HEK293 (cell line): ENCODE data around the gene DAGLA.

Experiments
- CTCF ChIA-PET: fragments of 350-600 bp; formaldehyde crosslinking; extraction: SDS; loops from one replicate; lab custom pipeline; 2021; ENCODE audit warnings: antibody characterized with exemption; lab: Yijun Ruan, JAX
- POLR2A ChIA-PET: fragments of 300-600 bp; formaldehyde crosslinking; extraction: SDS; loops from one replicate; lab custom pipeline; 2020; ENCODE audit warnings: antibody characterized with exemption, inconsistent platforms; lab: Yijun Ruan, JAX
- H3K27ac ChIP-seq: fragments of 200-500 bp; sonication (Bioruptor generic); 2 replicates; pipeline ENCODE4 v1.5.1; 2014; ENCODE audit warnings: low read depth, low read length, control low read depth, inconsistent platforms; ENCODE audit errors: extremely low read depth
- H3K36me3 ChIP-seq, 2 experiments: fragments of 200-500 bp in 1 of 2; sonication (Bioruptor generic) in 1 of 2; 1 replicate in 1 of 2; 2 replicates in 1 of 2; pipeline ENCODE4 v1.5.1; 2014 to 2017; ENCODE audit warnings: inconsistent platforms in 2 of 2, low read length in 2 of 2; ENCODE audit not compliant: control insufficient read depth in 2 of 2, insufficient read depth in 1 of 2
- H3K4me1 ChIP-seq: fragments of 200-500 bp; sonication (Bioruptor generic); 2 replicates; pipeline ENCODE4 v1.5.1; 2014; ENCODE audit warnings: mild to moderate bottlenecking, low read length, inconsistent platforms; ENCODE audit not compliant: control insufficient read depth, insufficient read depth
- H3K4me3 ChIP-seq: 2 replicates; pipeline ENCODE4 v1.5.1; 2011; ENCODE audit warnings: low read depth, mild to moderate bottlenecking, control low read depth, low read length, moderate library complexity
- H3K9me3 ChIP-seq: fragments of 200-500 bp; sonication (Bioruptor generic); 2 replicates; pipeline ENCODE4 v1.5.1; 2014; ENCODE audit warnings: low read depth, low read length, inconsistent platforms; ENCODE audit not compliant: control insufficient read depth, insufficient read depth
- BCL11A ChIP-seq: fragments of 450-650 bp; formaldehyde crosslinking; IDR thresholded peaks from 2 replicates; pipeline ENCODE4 v1.5.1; 2016; ENCODE audit warnings: low read depth, missing biosample characterization, missing genetic modification characterization
- EGR2 ChIP-seq: fragments of 450-650 bp; formaldehyde crosslinking; IDR thresholded peaks from 2 replicates; pipeline ENCODE4 v1.5.1; 2016; ENCODE audit warnings: low read depth, missing biosample characterization, missing genetic modification characterization
- GFI1B ChIP-seq: fragments of 450-650 bp; formaldehyde crosslinking; IDR thresholded peaks from 2 replicates; pipeline ENCODE4 v1.5.1; 2016; ENCODE audit warnings: missing biosample characterization, missing genetic modification characterization
- GLI2 ChIP-seq: fragments of 450-650 bp; formaldehyde crosslinking; IDR thresholded peaks from 2 replicates; pipeline ENCODE4; 2017; ENCODE audit warnings: missing biosample characterization, missing genetic modification characterization, low read depth, borderline replicate concordance
- GLIS1 ChIP-seq: fragments of 450-650 bp; formaldehyde crosslinking; IDR thresholded peaks from 2 replicates; pipeline ENCODE4 v1.5.1; 2016; ENCODE audit warnings: missing biosample characterization, missing genetic modification characterization
- GLIS2 ChIP-seq: fragments of 450-650 bp; formaldehyde crosslinking; IDR thresholded peaks from 2 replicates; pipeline ENCODE4 v1.5.1; 2016; ENCODE audit warnings: missing biosample characterization, missing genetic modification characterization
- HOXD13 ChIP-seq: sonication (generic); formaldehyde crosslinking; IDR thresholded peaks from 2 replicates; pipeline ENCODE4 v1.8.0; 2022; ENCODE audit warnings: missing genetic modification reagents, borderline replicate concordance
- MEIS1 ChIP-seq: sonication (generic); formaldehyde crosslinking; IDR thresholded peaks from 2 replicates; pipeline ENCODE4 v1.8.1; 2022; ENCODE audit warnings: missing genetic modification reagents, mild to moderate bottlenecking, borderline replicate concordance
- MYNN ChIP-seq: fragments of 450-650 bp; formaldehyde crosslinking; IDR thresholded peaks from 2 replicates; pipeline ENCODE4 v1.5.1; 2016; ENCODE audit warnings: missing biosample characterization, missing genetic modification characterization, borderline replicate concordance
- SP2 ChIP-seq: fragments of 450-650 bp; formaldehyde crosslinking; IDR thresholded peaks from 2 replicates; pipeline ENCODE4 v1.5.1; 2016; ENCODE audit warnings: missing biosample characterization, missing genetic modification characterization
- ZBTB48 ChIP-seq: fragments of 450-650 bp; formaldehyde crosslinking; IDR thresholded peaks from 2 replicates; pipeline ENCODE4 v1.5.1; 2016; ENCODE audit warnings: missing biosample characterization, missing genetic modification characterization
- ZFP41 ChIP-seq: fragments of 450-650 bp; formaldehyde crosslinking; IDR thresholded peaks from 2 replicates; pipeline ENCODE4 v1.5.1; 2016; ENCODE audit warnings: missing biosample characterization, missing genetic modification characterization, borderline replicate concordance
- ZFP69B ChIP-seq: fragments of 450-650 bp; formaldehyde crosslinking; IDR thresholded peaks from 2 replicates; pipeline ENCODE4 v1.5.1; 2016; ENCODE audit warnings: missing biosample characterization, missing genetic modification characterization
- ZNF184 ChIP-seq: fragments of 450-650 bp; IDR thresholded peaks from 2 replicates; pipeline ENCODE4 v1.5.1; 2018; ENCODE audit warnings: missing biosample characterization, mild to moderate bottlenecking, missing genetic modification characterization
- ZNF211 ChIP-seq: fragments of 450-650 bp; formaldehyde crosslinking; IDR thresholded peaks from 2 replicates; pipeline ENCODE4 v1.5.1; 2016; ENCODE audit warnings: low read depth, missing biosample characterization, missing genetic modification characterization
- ZNF248 ChIP-seq: fragments of 450-650 bp; formaldehyde crosslinking; IDR thresholded peaks from 2 replicates; pipeline ENCODE4 v1.5.1; 2017; ENCODE audit warnings: missing biosample characterization, missing genetic modification characterization
- ZNF362 ChIP-seq: fragments of 450-650 bp; formaldehyde crosslinking; IDR thresholded peaks from 2 replicates; pipeline ENCODE4 v1.5.1; 2016; ENCODE audit warnings: missing biosample characterization, missing genetic modification characterization
- ZNF398 ChIP-seq: fragments of 450-650 bp; formaldehyde crosslinking; IDR thresholded peaks from 2 replicates; pipeline ENCODE4 v1.5.1; 2017; ENCODE audit warnings: missing biosample characterization, missing genetic modification characterization
- ZNF548 ChIP-seq: fragments of 450-650 bp; formaldehyde crosslinking; IDR thresholded peaks from 2 replicates; pipeline ENCODE4 v1.5.1; 2016; ENCODE audit warnings: missing biosample characterization, missing genetic modification characterization
- ZNF549 ChIP-seq: fragments of 450-650 bp; IDR thresholded peaks from 2 replicates; pipeline ENCODE4 v1.5.1; 2018; ENCODE audit warnings: missing biosample characterization, missing genetic modification characterization, mild to moderate bottlenecking, inconsistent platforms, moderate library complexity
- ZNF558 ChIP-seq: fragments of 450-650 bp; formaldehyde crosslinking; IDR thresholded peaks from 2 replicates; pipeline ENCODE4 v1.5.1; 2016; ENCODE audit warnings: missing biosample characterization, missing genetic modification characterization
- ZNF626 ChIP-seq: fragments of 450-650 bp; sonication (Bioruptor Pico); formaldehyde crosslinking; IDR thresholded peaks from 2 replicates; pipeline ENCODE4 v1.5.1; 2018; ENCODE audit warnings: missing biosample characterization, missing genetic modification characterization, inconsistent platforms
- ZNF658 ChIP-seq: fragments of 450-650 bp; formaldehyde crosslinking; IDR thresholded peaks from 2 replicates; pipeline ENCODE4; 2016; ENCODE audit warnings: missing biosample characterization, missing genetic modification characterization
- ZNF660 ChIP-seq: fragments of 450-650 bp; IDR thresholded peaks from 2 replicates; pipeline ENCODE4 v1.5.1; 2018; ENCODE audit warnings: missing biosample characterization, mild to moderate bottlenecking, missing genetic modification characterization
- ZNF670 ChIP-seq: fragments of 450-650 bp; formaldehyde crosslinking; IDR thresholded peaks from 2 replicates; pipeline ENCODE4 v1.5.1; 2016; ENCODE audit warnings: missing biosample characterization, missing genetic modification characterization, low read depth
- ZNF76 ChIP-seq: fragments of 450-650 bp; formaldehyde crosslinking; IDR thresholded peaks from 2 replicates; pipeline ENCODE4; 2016; ENCODE audit warnings: low read depth, missing biosample characterization, missing genetic modification characterization, borderline replicate concordance
- ZSCAN23 ChIP-seq: fragments of 450-650 bp; formaldehyde crosslinking; IDR thresholded peaks from 2 replicates; pipeline ENCODE4 v1.5.1; 2016; ENCODE audit warnings: missing biosample characterization, missing genetic modification characterization
- ZSCAN4 ChIP-seq: fragments of 450-650 bp; formaldehyde crosslinking; IDR thresholded peaks from 2 replicates; pipeline ENCODE4 v1.5.1; 2017; ENCODE audit warnings: missing biosample characterization, missing genetic modification characterization
- ZXDB ChIP-seq: fragments of 450-650 bp; formaldehyde crosslinking; IDR thresholded peaks from 2 replicates; pipeline ENCODE4 v1.5.1; 2016; ENCODE audit warnings: missing biosample characterization, missing genetic modification characterization
- TF ChIP-seq, protein P1 (sequence below): fragments of 450-650 bp; formaldehyde crosslinking; IDR thresholded peaks from 2 replicates; pipeline ENCODE4 v1.5.1; 2016; ENCODE audit warnings: missing biosample characterization, missing genetic modification characterization

The DAGLA gene

DNA sequence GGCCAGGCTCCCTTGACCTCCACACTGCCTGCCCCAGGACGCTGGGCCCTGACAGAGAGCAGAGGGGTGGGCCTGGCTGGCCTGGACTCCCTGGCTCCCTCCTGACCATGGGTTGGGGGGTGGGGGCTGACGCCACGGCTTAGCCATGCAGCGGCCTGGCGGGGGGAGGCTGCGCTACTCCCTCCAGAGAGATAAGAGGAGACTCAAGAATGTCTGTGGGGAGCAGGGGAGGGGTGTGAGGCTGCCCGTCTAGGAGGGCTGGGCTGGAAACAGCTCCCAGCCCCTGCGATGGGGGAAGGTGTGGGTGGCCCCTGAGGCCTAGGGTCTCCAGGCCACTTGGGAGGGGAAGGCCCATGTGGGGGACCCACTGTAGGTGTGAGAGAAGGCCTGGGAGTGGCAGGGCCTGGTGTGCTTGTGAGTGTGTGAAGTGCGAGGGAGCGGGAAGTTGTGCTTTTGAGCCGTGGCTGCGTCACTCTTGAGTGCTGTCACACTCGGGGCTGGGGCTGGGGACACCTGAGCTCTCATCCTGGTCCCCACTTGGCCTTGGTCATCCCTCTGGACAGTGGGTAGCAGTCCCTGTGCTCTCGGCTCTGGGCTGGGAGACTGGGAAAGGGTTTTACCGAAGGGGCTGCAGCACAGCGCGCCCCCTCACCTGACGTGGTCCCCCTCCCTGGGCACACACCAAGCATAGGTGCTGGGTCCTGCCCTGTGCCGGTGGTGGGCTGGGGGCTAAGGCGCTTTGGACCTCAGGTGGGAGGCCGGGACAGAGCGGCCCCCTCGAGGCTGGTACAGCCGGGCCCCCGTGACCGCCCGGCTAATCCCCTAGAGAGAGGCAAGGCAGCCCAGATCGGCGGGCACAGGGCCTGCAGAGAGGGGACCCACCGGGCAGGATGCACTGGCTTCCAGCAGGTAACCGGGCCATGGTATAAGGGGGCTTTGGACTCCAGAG is 74.6 kb downstream of the DAGLA start (continued):
- TF ChIP-seq ZNF362 (tag by site-specific recombination) (no peak), MYNN (tag by site-specific recombination) (no peak), ZNF626 (tag by site-specific recombination) (no peak), ZNF248 (tag by site-specific recombination) (no peak), BCL11A (no peak), MEIS1 (CRISPR knock-in tag) (no peak), ZNF558 (tag by site-specific recombination) (no peak), GLI2 (no peak)
- TF ChIP-seq, protein P1, sequence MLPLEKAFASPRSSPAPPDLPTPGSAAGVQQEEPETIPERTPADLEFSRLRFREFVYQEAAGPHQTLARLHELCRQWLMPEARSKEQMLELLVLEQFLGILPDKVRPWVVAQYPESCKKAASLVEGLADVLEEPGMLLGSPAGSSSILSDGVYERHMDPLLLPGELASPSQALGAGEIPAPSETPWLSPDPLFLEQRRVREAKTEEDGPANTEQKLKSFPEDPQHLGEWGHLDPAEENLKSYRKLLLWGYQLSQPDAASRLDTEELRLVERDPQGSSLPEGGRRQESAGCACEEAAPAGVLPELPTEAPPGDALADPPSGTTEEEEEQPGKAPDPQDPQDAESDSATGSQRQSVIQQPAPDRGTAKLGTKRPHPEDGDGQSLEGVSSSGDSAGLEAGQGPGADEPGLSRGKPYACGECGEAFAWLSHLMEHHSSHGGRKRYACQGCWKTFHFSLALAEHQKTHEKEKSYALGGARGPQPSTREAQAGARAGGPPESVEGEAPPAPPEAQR = no peak

DNA sequence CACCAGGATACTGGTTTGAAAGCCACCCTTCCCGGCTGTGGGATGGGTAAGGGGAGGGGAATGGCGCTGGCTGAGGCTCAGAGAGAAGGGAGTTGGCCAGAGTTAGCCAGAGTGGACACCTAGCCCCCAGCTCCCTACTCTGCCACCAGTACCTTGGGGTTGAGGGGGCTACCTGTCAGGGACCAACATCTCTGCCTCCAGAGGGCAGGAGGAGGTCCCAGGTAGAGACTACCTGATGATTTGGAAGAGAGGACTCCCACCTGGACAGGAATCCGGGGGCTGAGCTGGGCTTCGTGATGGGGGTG is 75.9 kb downstream of the DAGLA start:
- CTCF ChIA-PET = interaction anchor here (0.7 to 1.6 kb wide), 5 partner anchors 9 to 32 kb away, joined by 3 to 8 read pairs (median 4); no protein-coding TSS in a partner anchor

GRCh38 chr11:61756452-61757212 is 76.4 kb downstream of the DAGLA start:
- no peak overlapping the region for H3K27ac ChIP-seq
- H3K9me3 ChIP-seq = no peaks in the 10 kb centered on the region
- CTCF ChIA-PET = interaction anchor here (0.7 to 1.6 kb wide), 5 partner anchors 10 to 31 kb away, joined by 3 to 8 read pairs (median 4); no protein-coding TSS in a partner anchor
- no peaks in the 10 kb centered on the region for H3K36me3 ChIP-seq
- POLR2A ChIA-PET = no interaction called here
- no peaks in the 10 kb centered on the region; the same call in 1 of the 2 replicates for H3K4me1 ChIP-seq
- H3K4me3 ChIP-seq = no peak overlapping the region
- TF ChIP-seq ZSCAN4 (no peak), GLIS1 (tag by site-specific recombination) (peak; percentile 94), HOXD13 (CRISPR knock-in tag) (no peak), GFI1B (no peak), ZBTB48 (tag by site-specific recombination) (no peak), ZNF670 (tag by site-specific recombination) (no peak), ZNF211 (tag by site-specific recombination) (no peak), ZNF658 (tag by site-specific recombination) (no peak), ZNF184 (tag by site-specific recombination) (no peak), ZNF548 (tag by site-specific recombination) (no peak), MYNN (tag by site-specific recombination) (no peak), ZNF398 (tag by site-specific recombination) (no peak), ZSCAN23 (tag by site-specific recombination) (no peak), ZXDB (tag by site-specific recombination) (peak; percentile 68; the same call in 1 of the 2 replicates), ZNF76 (tag by site-specific recombination) (peak; percentile 52; the same call in 1 of the 2 replicates), SP2 (tag by site-specific recombination) (peak; percentile 30)

More for the DNA sequence above, 75.9 kb downstream of the DAGLA start:
- H3K9me3 ChIP-seq = no peaks in the 10 kb centered on the region
- no peak overlapping the region for H3K4me3 ChIP-seq
- TF ChIP-seq EGR2 (tag by site-specific recombination) (0 out of 2 replicates have a peak, but pooled peaks have one; percentile 6), ZFP41 (tag by site-specific recombination) (no peak), ZNF660 (tag by site-specific recombination) (no peak), GLIS2 (no peak), ZNF549 (tag by site-specific recombination) (no peak), ZFP69B (tag by site-specific recombination) (no peak)
- POLR2A ChIA-PET = no interaction called here
- H3K27ac ChIP-seq = no peak overlapping the region
- no peaks in the 10 kb centered on the region for H3K36me3 ChIP-seq
- H3K4me1 ChIP-seq = no peaks in the 10 kb centered on the region; the same call in 1 of the 2 replicates
